Skin of body (tissue), 3 donors: ENCODE data around the gene IARS1. TPM values are rescaled to one million over a fixed set of nuclear protein-coding genes. Genes with fewer than 3 reads are reported as not detected.
A peak's percentile ranks its signal among the peaks of the same experiment; 100 is the strongest.

Experiments used
- DNase-seq: peaks from one replicate; lab custom pipeline; 2025; lab: John Stamatoyannopoulos, UW
- small RNA-seq: library from RNA; depleted of rRNA; stranded (forward); fragments of <200 nt; gene quantifications from one replicate; pipeline ENCODE3, GENCODE V24; 2014; ENCODE audit warnings: low replicate concordance
- total RNA-seq: library from RNA; depleted of rRNA; stranded (reverse); fragments of >200 nt; gene quantifications from one replicate; pipeline ENCODE4 v1.2.3, GENCODE V29; 2014

The IARS1 gene
- total RNA-seq, 1 donor from 2014 or later = 123 TPM

- DNase-seq = no peak
These were observed 48.3 kb downstream of the IARS1 start for GRCh38 chr9:92245005-92245797.

Small RNA genes lying within 50 kb of the gene (small RNA-seq; reads per million reads assigned to genes)
- gene MIR3651 = not detected
- 0.33 reads per million, percentile 37 among the genes with 10 or more reads in this experiment for gene SNORA84

Other genes with a start within 250 kb of the IARS1 start
- 100 TPM for gene SPTLC1, start 178.3 kb downstream of the IARS1 start, total RNA-seq
- 29.0 TPM for gene NOL8, start 31.7 kb upstream of the IARS1 start, total RNA-seq
- 6.0 TPM for gene CENPP, start 32.3 kb upstream of the IARS1 start, total RNA-seq
- gene OGN, start 110.9 kb upstream of the IARS1 start, total RNA-seq = 281 TPM
- 16.0 TPM for gene OMD, start 130.8 kb upstream of the IARS1 start, total RNA-seq
- 197 TPM for gene ASPN, start 188.8 kb upstream of the IARS1 start, total RNA-seq
- 77.1 TPM for gene ECM2, start 242.3 kb upstream of the IARS1 start, total RNA-seq